GM10266 (cell line): ENCODE measurements around the gene TET2.

ENCODE experiments used
- DNase-seq: peaks from one replicate; pipeline ENCODE4 v3.0.0; 2012; ENCODE audit errors: extremely low spot score
- CTCF ChIP-seq: IDR thresholded peaks from 2 replicates; pipeline ENCODE4 v1.5.1; 2012; ENCODE audit warnings: mild to moderate bottlenecking, low read depth; ENCODE audit not compliant: control insufficient read depth, insufficient read depth; ENCODE audit errors: missing control alignments

The TET2 gene

GRCh38 chr4:105146276-105147015 is at the start of gene TET2:
TSS of gene TET2 (plus strand) at chr4:105146876. CDS start at chr4:105233943, 87,067 bp downstream.
- no peak for TF ChIP-seq CTCF
- DNase-seq, result peak; percentile 85

- no peak for DNase-seq
These were observed 44.7 kb upstream of the TET2 start for GRCh38 chr4:105102016-105102415.

GRCh38 chr4:105106426-105106825 is 40.2 kb upstream of the TET2 start:
- no peak for TF ChIP-seq CTCF
- no peak for DNase-seq

More at GRCh38 chr4:105102016-105102415, 44.7 kb upstream of the TET2 start:
- no peak for TF ChIP-seq CTCF

GRCh38 chr4:105107095-105107856 is 39.4 kb upstream of the TET2 start:
- no peak for DNase-seq
- no peak for TF ChIP-seq CTCF

- no peak for DNase-seq
These were observed 37.7 kb upstream of the TET2 start for GRCh38 chr4:105108971-105109370.

GRCh38 chr4:105112274-105112673 is 34.4 kb upstream of the TET2 start:
- DNase-seq, result no peak

More at GRCh38 chr4:105108971-105109370, 37.7 kb upstream of the TET2 start:
- TF ChIP-seq CTCF, result no peak

More at GRCh38 chr4:105112274-105112673, 34.4 kb upstream of the TET2 start:
- TF ChIP-seq CTCF, result no peak
